ENCODE measurements around the gene ITPKB. TPM values are rescaled to one million over a fixed set of nuclear protein-coding genes. Genes with fewer than 3 reads are reported as not detected.

Gene ITPKB
- total and polyA plus RNA-seq, 2 experiments from 2014 or later: 0.31 to 5.2 TPM

DNA sequence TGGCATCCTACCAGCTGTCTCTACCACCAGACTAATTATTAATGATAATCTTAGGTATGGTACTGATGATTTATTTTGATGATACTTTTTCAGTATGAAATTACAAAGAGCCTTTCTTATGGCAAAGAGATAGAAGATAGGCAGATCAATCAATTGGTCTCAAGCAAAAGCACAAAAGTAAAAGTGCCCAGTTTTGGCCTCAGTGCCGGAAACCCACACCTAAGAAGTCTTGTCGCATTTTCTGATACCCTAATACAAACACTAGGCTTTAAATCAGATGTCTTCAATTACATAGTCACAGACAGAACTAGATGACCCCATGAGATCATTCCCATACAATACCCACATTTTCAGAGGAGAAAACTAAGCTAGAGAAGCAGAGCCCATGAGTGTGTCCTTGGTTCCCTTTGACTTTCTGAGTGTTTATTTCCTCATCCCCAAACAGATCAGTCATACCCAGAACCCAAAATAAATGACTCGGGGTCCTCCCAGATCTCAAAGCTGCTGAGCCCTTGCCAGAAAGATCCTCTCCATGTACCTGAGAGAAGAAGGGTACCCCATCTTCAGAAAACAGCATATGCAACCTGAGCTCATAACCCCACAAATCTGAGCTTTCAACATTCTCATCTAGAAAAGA is 7.7 kb downstream of the ITPKB start:
- Histone ChIP-seq H3K4me2 (peak overlapping the region; percentile 36), H3F3A (replicated peaks; ENCODE audit: low read depth) (no peaks in the 10 kb centered on the region), H3K9me2 (ENCODE audit: insufficient read depth) (no peaks in the 10 kb centered on the region), H3K4me3 (no peak overlapping the region), H3K27me3 (ENCODE audit: insufficient read depth) (peaks cover 31% of the 10 kb centered on the region), H3K79me2 (replicated peaks; ENCODE audit: insufficient read depth) (no peaks in the 10 kb centered on the region), H3K36me3 (ENCODE audit: insufficient read depth) (no peaks in the 10 kb centered on the region), H4K20me1 (replicated peaks; ENCODE audit: insufficient read depth) (0 out of 2 replicates have a peak, but pooled peaks cover 4% of the 10 kb centered on the region), H2AFZ (no peak overlapping the region), H3K4me1 (ENCODE audit: insufficient read depth) (peaks cover 41% of the 10 kb centered on the region), H3K27ac (ENCODE audit: low read depth) (no peak overlapping the region)
- peaks cover 10% of the 10 kb centered on the region for H3K27me3 Mint-ChIP-seq (ENCODE audit: insufficient read depth, low read depth, poor library complexity)
- H3K4me1 Mint-ChIP-seq: peaks cover 41% of the 10 kb centered on the region
- ATAC-seq (no peak), DNase-seq (ENCODE audit: low spot score) (no peak)
- H3K27ac Mint-ChIP-seq: peak overlapping the region; percentile 15; the same call in 1 of the 2 replicates
- H3K9me3 Mint-ChIP-seq: no peaks in the 10 kb centered on the region
- no peak overlapping the region for H3K4me3 Mint-ChIP-seq
- no peaks in the 10 kb centered on the region for H3K36me3 Mint-ChIP-seq (ENCODE audit: low read depth)
- TF ChIP-seq, protein P1, sequence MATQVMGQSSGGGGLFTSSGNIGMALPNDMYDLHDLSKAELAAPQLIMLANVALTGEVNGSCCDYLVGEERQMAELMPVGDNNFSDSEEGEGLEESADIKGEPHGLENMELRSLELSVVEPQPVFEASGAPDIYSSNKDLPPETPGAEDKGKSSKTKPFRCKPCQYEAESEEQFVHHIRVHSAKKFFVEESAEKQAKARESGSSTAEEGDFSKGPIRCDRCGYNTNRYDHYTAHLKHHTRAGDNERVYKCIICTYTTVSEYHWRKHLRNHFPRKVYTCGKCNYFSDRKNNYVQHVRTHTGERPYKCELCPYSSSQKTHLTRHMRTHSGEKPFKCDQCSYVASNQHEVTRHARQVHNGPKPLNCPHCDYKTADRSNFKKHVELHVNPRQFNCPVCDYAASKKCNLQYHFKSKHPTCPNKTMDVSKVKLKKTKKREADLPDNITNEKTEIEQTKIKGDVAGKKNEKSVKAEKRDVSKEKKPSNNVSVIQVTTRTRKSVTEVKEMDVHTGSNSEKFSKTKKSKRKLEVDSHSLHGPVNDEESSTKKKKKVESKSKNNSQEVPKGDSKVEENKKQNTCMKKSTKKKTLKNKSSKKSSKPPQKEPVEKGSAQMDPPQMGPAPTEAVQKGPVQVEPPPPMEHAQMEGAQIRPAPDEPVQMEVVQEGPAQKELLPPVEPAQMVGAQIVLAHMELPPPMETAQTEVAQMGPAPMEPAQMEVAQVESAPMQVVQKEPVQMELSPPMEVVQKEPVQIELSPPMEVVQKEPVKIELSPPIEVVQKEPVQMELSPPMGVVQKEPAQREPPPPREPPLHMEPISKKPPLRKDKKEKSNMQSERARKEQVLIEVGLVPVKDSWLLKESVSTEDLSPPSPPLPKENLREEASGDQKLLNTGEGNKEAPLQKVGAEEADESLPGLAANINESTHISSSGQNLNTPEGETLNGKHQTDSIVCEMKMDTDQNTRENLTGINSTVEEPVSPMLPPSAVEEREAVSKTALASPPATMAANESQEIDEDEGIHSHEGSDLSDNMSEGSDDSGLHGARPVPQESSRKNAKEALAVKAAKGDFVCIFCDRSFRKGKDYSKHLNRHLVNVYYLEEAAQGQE (IDR thresholded peaks at IDR 0.05; ENCODE audit: unreplicated experiment): no peak
- TF ChIP-seq ZNF331 (CRISPR knock-in tag; IDR thresholded peaks at IDR 0.05; ENCODE audit: low read depth) (no peak), EZH2 (IDR thresholded peaks at IDR 0.05; ENCODE audit: low read depth, unreplicated experiment) (no peak), JUNB (IDR thresholded peaks at IDR 0.05; ENCODE audit: unreplicated experiment) (no peak), NANOG (IDR thresholded peaks at IDR 0.05; ENCODE audit: borderline replicate concordance) (no peak), STAT1 (IDR thresholded peaks at IDR 0.05; ENCODE audit: unreplicated experiment) (no peak), CREB1 (CRISPR knock-in tag; IDR thresholded peaks at IDR 0.05; ENCODE audit: low read depth) (no peak)
- TF ChIP-seq, protein P2, sequence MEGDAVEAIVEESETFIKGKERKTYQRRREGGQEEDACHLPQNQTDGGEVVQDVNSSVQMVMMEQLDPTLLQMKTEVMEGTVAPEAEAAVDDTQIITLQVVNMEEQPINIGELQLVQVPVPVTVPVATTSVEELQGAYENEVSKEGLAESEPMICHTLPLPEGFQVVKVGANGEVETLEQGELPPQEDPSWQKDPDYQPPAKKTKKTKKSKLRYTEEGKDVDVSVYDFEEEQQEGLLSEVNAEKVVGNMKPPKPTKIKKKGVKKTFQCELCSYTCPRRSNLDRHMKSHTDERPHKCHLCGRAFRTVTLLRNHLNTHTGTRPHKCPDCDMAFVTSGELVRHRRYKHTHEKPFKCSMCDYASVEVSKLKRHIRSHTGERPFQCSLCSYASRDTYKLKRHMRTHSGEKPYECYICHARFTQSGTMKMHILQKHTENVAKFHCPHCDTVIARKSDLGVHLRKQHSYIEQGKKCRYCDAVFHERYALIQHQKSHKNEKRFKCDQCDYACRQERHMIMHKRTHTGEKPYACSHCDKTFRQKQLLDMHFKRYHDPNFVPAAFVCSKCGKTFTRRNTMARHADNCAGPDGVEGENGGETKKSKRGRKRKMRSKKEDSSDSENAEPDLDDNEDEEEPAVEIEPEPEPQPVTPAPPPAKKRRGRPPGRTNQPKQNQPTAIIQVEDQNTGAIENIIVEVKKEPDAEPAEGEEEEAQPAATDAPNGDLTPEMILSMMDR (conservative IDR thresholded peaks at IDR 0.05; ENCODE audit: low read depth in 2 of 2): no peak
- TF ChIP-seq, protein P3, sequence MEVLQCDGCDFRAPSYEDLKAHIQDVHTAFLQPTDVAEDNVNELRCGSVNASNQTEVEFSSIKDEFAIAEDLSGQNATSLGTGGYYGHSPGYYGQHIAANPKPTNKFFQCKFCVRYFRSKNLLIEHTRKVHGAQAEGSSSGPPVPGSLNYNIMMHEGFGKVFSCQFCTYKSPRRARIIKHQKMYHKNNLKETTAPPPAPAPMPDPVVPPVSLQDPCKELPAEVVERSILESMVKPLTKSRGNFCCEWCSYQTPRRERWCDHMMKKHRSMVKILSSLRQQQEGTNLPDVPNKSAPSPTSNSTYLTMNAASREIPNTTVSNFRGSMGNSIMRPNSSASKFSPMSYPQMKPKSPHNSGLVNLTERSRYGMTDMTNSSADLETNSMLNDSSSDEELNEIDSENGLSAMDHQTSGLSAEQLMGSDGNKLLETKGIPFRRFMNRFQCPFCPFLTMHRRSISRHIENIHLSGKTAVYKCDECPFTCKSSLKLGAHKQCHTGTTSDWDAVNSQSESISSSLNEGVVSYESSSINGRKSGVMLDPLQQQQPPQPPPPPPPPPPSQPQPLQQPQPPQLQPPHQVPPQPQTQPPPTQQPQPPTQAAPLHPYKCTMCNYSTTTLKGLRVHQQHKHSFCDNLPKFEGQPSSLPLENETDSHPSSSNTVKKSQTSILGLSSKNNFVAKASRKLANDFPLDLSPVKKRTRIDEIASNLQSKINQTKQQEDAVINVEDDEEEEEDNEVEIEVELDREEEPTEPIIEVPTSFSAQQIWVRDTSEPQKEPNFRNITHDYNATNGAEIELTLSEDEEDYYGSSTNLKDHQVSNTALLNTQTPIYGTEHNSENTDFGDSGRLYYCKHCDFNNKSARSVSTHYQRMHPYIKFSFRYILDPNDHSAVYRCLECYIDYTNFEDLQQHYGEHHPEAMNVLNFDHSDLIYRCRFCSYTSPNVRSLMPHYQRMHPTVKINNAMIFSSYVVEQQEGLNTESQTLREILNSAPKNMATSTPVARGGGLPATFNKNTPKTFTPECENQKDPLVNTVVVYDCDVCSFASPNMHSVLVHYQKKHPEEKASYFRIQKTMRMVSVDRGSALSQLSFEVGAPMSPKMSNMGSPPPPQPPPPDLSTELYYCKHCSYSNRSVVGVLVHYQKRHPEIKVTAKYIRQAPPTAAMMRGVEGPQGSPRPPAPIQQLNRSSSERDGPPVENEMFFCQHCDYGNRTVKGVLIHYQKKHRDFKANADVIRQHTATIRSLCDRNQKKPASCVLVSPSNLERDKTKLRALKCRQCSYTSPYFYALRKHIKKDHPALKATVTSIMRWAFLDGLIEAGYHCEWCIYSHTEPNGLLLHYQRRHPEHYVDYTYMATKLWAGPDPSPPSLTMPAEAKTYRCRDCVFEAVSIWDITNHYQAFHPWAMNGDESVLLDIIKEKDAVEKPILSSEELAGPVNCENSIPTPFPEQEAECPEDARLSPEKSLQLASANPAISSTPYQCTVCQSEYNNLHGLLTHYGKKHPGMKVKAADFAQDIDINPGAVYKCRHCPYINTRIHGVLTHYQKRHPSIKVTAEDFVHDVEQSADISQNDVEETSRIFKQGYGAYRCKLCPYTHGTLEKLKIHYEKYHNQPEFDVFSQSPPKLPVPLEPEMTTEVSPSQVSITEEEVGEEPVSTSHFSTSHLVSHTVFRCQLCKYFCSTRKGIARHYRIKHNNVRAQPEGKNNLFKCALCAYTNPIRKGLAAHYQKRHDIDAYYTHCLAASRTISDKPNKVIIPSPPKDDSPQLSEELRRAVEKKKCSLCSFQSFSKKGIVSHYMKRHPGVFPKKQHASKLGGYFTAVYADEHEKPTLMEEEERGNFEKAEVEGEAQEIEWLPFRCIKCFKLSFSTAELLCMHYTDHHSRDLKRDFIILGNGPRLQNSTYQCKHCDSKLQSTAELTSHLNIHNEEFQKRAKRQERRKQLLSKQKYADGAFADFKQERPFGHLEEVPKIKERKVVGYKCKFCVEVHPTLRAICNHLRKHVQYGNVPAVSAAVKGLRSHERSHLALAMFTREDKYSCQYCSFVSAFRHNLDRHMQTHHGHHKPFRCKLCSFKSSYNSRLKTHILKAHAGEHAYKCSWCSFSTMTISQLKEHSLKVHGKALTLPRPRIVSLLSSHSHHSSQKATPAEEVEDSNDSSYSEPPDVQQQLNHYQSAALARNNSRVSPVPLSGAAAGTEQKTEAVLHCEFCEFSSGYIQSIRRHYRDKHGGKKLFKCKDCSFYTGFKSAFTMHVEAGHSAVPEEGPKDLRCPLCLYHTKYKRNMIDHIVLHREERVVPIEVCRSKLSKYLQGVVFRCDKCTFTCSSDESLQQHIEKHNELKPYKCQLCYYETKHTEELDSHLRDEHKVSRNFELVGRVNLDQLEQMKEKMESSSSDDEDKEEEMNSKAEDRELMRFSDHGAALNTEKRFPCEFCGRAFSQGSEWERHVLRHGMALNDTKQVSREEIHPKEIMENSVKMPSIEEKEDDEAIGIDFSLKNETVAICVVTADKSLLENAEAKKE (CRISPR knock-in tag; IDR thresholded peaks at IDR 0.05): no peak

All from GM23338 (cell line).